ENCODE data around the gene NDUFAF4. TPM values are rescaled to one million over a fixed set of nuclear protein-coding genes. Genes with fewer than 3 reads are reported as not detected.
"Not testable (repeated sequence)": the region's sequence is repeated elsewhere in the genome, so short reads cannot be mapped to it uniquely, and the experiment has no call there.

The NDUFAF4 gene
- total and polyA plus RNA-seq, 4 donors: 9.7 to 38.7 (median 15.9) TPM

DNA sequence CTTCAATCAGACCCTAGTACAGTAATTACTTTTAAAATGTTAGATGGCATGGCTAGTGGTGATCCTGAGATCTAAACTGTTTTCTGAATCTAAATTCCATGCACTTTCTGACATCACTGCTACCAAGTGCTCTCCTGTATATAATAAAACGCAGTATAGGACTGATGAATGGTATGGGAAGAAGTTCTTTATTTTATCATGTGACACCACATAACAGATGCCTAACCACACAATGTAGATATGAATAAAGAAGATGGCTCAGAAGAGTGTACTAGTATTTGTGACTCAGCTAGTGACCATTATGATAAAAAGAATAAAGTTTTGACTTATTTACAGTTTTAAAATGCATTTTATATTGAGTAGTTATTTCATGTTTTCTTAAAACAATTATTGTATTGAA, 8.5 kb downstream of the NDUFAF4 start:
- Histone ChIP-seq H3K27me3 (ENCODE audit: control insufficient read depth in 3 of 3, insufficient read depth in 3 of 3, low read length in 2 of 3) (no peaks in the 10 kb centered on the region), H3K4me3 (no peak overlapping the region), H3K9me3 (ENCODE audit: control insufficient read depth in 4 of 4, insufficient read depth in 3 of 4, low read length in 3 of 4) (no peaks in the 10 kb centered on the region), H3K9ac (ENCODE audit: insufficient read depth in 1 of 2, low read length in 2 of 2) (no peak overlapping the region), H3K27ac (ENCODE audit: low read depth in 1 of 2, low read length in 1 of 2) (no peak overlapping the region), H3K36me3 (ENCODE audit: control insufficient read depth in 4 of 4, insufficient read depth in 4 of 4, low read length in 4 of 4) (peaks cover 2 to 27% (median 12%) of the 10 kb centered on the region in 4 donors), H3K4me1 (ENCODE audit: control insufficient read depth in 5 of 5, insufficient read depth in 5 of 5, low read length in 5 of 5) (peaks cover 0 to 2% (median 0%) of the 10 kb centered on the region in 5 donors)
- 0% methylated on average over 1 of the region's 1 CpG for WGBS, 2 donors
- no peak for DNase-seq
- TF ChIP-seq, protein P1, sequence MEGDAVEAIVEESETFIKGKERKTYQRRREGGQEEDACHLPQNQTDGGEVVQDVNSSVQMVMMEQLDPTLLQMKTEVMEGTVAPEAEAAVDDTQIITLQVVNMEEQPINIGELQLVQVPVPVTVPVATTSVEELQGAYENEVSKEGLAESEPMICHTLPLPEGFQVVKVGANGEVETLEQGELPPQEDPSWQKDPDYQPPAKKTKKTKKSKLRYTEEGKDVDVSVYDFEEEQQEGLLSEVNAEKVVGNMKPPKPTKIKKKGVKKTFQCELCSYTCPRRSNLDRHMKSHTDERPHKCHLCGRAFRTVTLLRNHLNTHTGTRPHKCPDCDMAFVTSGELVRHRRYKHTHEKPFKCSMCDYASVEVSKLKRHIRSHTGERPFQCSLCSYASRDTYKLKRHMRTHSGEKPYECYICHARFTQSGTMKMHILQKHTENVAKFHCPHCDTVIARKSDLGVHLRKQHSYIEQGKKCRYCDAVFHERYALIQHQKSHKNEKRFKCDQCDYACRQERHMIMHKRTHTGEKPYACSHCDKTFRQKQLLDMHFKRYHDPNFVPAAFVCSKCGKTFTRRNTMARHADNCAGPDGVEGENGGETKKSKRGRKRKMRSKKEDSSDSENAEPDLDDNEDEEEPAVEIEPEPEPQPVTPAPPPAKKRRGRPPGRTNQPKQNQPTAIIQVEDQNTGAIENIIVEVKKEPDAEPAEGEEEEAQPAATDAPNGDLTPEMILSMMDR (IDR thresholded peaks at IDR 0.05; ENCODE audit: control extremely low read depth, extremely low read depth): no peak
- no peak for ATAC-seq (ENCODE audit: insufficient read depth, low FRiP score)

DNA sequence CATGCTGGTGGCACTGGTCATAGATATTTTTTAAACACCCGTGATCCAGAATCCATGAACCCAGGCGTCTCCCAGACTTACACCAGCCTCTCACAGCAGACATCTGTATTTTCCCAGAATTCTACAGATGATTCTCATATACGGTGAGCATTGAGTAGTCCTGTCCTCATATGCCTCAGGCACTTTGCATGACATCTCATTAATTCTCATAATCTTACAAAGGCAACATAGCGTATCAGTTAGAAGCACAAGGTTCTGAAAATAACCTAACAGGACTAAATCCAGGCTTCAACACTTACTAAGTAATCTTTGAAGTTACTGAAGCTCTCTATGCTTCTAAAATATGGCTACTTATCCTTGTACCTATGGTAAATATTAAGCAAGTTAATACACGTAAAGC, 8.9 kb downstream of the NDUFAF4 start:
- 90 to 91% methylated on average over 5 of the region's 5 CpGs for WGBS, 2 donors
- Histone ChIP-seq H3K9ac (ENCODE audit: insufficient read depth in 1 of 2, low read length in 2 of 2) (no peak overlapping the region), H3K9me3 (ENCODE audit: control insufficient read depth in 4 of 4, insufficient read depth in 3 of 4, low read length in 3 of 4) (no peaks in the 10 kb centered on the region), H3K27ac (ENCODE audit: low read depth in 1 of 2, low read length in 1 of 2) (no peak overlapping the region), H3K27me3 (ENCODE audit: control insufficient read depth in 3 of 3, insufficient read depth in 3 of 3, low read length in 2 of 3) (no peaks in the 10 kb centered on the region), H3K36me3 (ENCODE audit: control insufficient read depth in 4 of 4, insufficient read depth in 4 of 4, low read length in 4 of 4) (peaks cover 0 to 25% (median 10%) of the 10 kb centered on the region in 4 donors), H3K4me3 (no peak overlapping the region), H3K4me1 (ENCODE audit: control insufficient read depth in 5 of 5, insufficient read depth in 5 of 5, low read length in 5 of 5) (no peaks in the 10 kb centered on the region)
- no peak for ATAC-seq (ENCODE audit: insufficient read depth, low FRiP score)
- TF ChIP-seq, protein P1 (IDR thresholded peaks at IDR 0.05; ENCODE audit: control extremely low read depth, extremely low read depth): no peak
- no peak for DNase-seq

DNA sequence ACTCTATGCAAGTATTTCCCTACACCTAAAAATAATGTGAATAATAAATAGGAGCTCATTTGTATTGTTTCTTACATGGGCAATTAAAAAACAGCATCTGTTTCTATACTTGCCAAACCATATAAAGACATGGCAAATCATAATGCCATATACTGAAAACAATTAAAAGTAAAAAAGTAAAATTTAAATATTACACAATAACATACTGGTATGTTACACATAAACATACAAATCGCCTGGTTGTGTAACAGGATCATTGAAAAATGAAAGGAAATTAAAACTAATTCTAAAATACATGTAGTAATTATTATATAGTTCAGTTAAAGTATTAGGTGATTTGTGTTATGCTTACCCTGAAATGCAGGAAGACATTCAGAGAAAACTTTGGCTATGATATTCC, 11.2 kb downstream of the NDUFAF4 start:
- WGBS, 2 donors: 58 to 60% methylated on average over 1 of the region's 1 CpG
- Histone ChIP-seq H3K27me3 (ENCODE audit: control insufficient read depth in 3 of 3, insufficient read depth in 3 of 3, low read length in 2 of 3) (no peaks in the 10 kb centered on the region), H3K4me3 (no peak overlapping the region), H3K27ac (ENCODE audit: low read depth in 1 of 2, low read length in 1 of 2) (no peak overlapping the region), H3K36me3 (ENCODE audit: control insufficient read depth in 4 of 4, insufficient read depth in 4 of 4, low read length in 4 of 4) (peaks cover 0 to 10% (median 1%) of the 10 kb centered on the region in 4 donors), H3K9me3 (ENCODE audit: control insufficient read depth in 4 of 4, insufficient read depth in 3 of 4, low read length in 3 of 4) (no peaks in the 10 kb centered on the region), H3K4me1 (ENCODE audit: control insufficient read depth in 5 of 5, insufficient read depth in 5 of 5, low read length in 5 of 5) (peaks cover 0 to 6% (median 0%) of the 10 kb centered on the region in 5 donors), H3K9ac (ENCODE audit: insufficient read depth in 1 of 2, low read length in 2 of 2) (no peak overlapping the region)
- DNase-seq (no peak), ATAC-seq (ENCODE audit: insufficient read depth, low FRiP score) (no peak)
- TF ChIP-seq, protein P1 (IDR thresholded peaks at IDR 0.05; ENCODE audit: control extremely low read depth, extremely low read depth): no peak

DNA sequence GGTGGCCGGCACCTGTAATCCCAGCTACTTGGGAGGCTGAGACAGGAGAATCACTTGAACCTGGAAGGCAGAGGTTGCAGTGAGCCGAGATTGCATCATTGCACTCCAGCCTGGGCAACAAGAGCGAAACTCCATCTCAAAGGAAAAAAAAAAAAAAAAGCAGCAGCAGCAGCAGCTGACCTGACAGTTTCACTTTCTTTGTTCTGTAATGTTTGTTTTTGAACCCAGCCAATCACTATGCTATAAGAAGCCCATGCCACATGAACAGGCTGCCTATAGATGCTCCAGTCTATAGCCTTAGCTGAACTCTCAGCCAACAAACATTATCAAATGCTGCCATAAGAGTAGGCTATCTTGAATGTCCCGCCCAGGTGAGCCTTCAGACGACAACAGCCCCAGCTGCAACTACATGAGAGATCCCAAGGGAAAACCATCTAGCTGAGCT, 12.5 kb downstream of the NDUFAF4 start:
- H3K9ac ChIP-seq (ENCODE audit: insufficient read depth in 1 of 2, low read length in 2 of 2); H3K4me3 ChIP-seq; H3K27ac ChIP-seq (ENCODE audit: low read depth in 1 of 2, low read length in 1 of 2); DNase-seq; H3K9me3 ChIP-seq (ENCODE audit: control insufficient read depth in 4 of 4, insufficient read depth in 3 of 4, low read length in 3 of 4); H3K36me3 ChIP-seq (ENCODE audit: control insufficient read depth in 4 of 4, insufficient read depth in 4 of 4, low read length in 4 of 4); H3K27me3 ChIP-seq (ENCODE audit: control insufficient read depth in 3 of 3, insufficient read depth in 3 of 3, low read length in 2 of 3); ATAC-seq (ENCODE audit: insufficient read depth, low FRiP score); H3K4me1 ChIP-seq (ENCODE audit: control insufficient read depth in 5 of 5, insufficient read depth in 5 of 5, low read length in 5 of 5): not testable (repeated sequence)
- 64 to 77% methylated on average over 4 to 5 of the region's 5 CpGs for WGBS, 2 donors

Measured in lung (tissue), 12 donors.